ENCODE measurements around the gene DOK6. TPM values are rescaled to one million over a fixed set of nuclear protein-coding genes. Genes with fewer than 3 reads are reported as not detected.

Gene DOK6
- total RNA-seq, 1 experiment from 2014 or later, result not detected

GRCh38 chr18:69785466-69785865, 384.8 kb downstream of the DOK6 start:
- Histone ChIP-seq H3K9ac (ENCODE audit: low read length) (no peak overlapping the region), H3K27ac (ENCODE audit: low read length) (no peak overlapping the region), H3K4me2 (ENCODE audit: low read depth, low read length, poor library complexity, severe bottlenecking) (no peak overlapping the region), H3K9me2 (replicated peaks; ENCODE audit: insufficient read depth, low read length) (no peaks in the 10 kb centered on the region), H4K20me1 (ENCODE audit: insufficient read depth, low read depth, low read length) (no peaks in the 10 kb centered on the region), H3K4me1 (ENCODE audit: low read length) (no peaks in the 10 kb centered on the region), H3K4me3 (ENCODE audit: low read length) (no peak overlapping the region), H3K9me3 (ENCODE audit: low read length) (no peaks in the 10 kb centered on the region), H3K79me2 (ENCODE audit: low read length) (no peaks in the 10 kb centered on the region), H2AFZ (ENCODE audit: low read length) (no peak overlapping the region), H3K27me3 (ENCODE audit: low read length) (no peaks in the 10 kb centered on the region), H3K36me3 (ENCODE audit: insufficient read depth, low read length) (no peaks in the 10 kb centered on the region)
- DNase-seq, result no peak

- Histone ChIP-seq H3K4me2 (ENCODE audit: low read depth, low read length, poor library complexity, severe bottlenecking) (no peak overlapping the region), H3K9me2 (replicated peaks; ENCODE audit: insufficient read depth, low read length) (no peaks in the 10 kb centered on the region), H3K9me3 (ENCODE audit: low read length) (no peaks in the 10 kb centered on the region), H3K79me2 (ENCODE audit: low read length) (no peaks in the 10 kb centered on the region), H2AFZ (ENCODE audit: low read length) (no peak overlapping the region), H3K36me3 (ENCODE audit: insufficient read depth, low read length) (no peaks in the 10 kb centered on the region), H3K4me1 (ENCODE audit: low read length) (no peaks in the 10 kb centered on the region), H4K20me1 (ENCODE audit: insufficient read depth, low read depth, low read length) (no peaks in the 10 kb centered on the region), H3K27me3 (ENCODE audit: low read length) (no peaks in the 10 kb centered on the region), H3K27ac (ENCODE audit: low read length) (no peak overlapping the region), H3K9ac (ENCODE audit: low read length) (no peak overlapping the region), H3K4me3 (ENCODE audit: low read length) (no peak overlapping the region)
- no peak for DNase-seq
Measured at GRCh38 chr18:69786427-69786826, 385.7 kb downstream of the DOK6 start.

GRCh38 chr18:69787825-69788547, 387.3 kb downstream of the DOK6 start:
- H3K9ac ChIP-seq (ENCODE audit: low read length), result no peak overlapping the region
- H3K27ac ChIP-seq (ENCODE audit: low read length), result no peak overlapping the region
- no peak overlapping the region for H2AFZ ChIP-seq (ENCODE audit: low read length)
- H3K79me2 ChIP-seq (ENCODE audit: low read length), result no peaks in the 10 kb centered on the region
- no peaks in the 10 kb centered on the region for H4K20me1 ChIP-seq (ENCODE audit: insufficient read depth, low read depth, low read length)
- no peak for DNase-seq
- H3K36me3 ChIP-seq (ENCODE audit: insufficient read depth, low read length), result no peaks in the 10 kb centered on the region
- no peaks in the 10 kb centered on the region for H3K27me3 ChIP-seq (ENCODE audit: low read length)
- no peak overlapping the region for H3K4me3 ChIP-seq (ENCODE audit: low read length)
- H3K4me2 ChIP-seq (ENCODE audit: low read depth, low read length, poor library complexity, severe bottlenecking), result no peak overlapping the region
- H3K9me3 ChIP-seq (ENCODE audit: low read length), result no peaks in the 10 kb centered on the region
- no peaks in the 10 kb centered on the region for H3K4me1 ChIP-seq (ENCODE audit: low read length)
- H3K9me2 ChIP-seq (replicated peaks; ENCODE audit: insufficient read depth, low read length), result no peaks in the 10 kb centered on the region

- Histone ChIP-seq H3K4me1 (ENCODE audit: low read length) (no peaks in the 10 kb centered on the region), H3K9me2 (replicated peaks; ENCODE audit: insufficient read depth, low read length) (no peaks in the 10 kb centered on the region), H3K4me2 (ENCODE audit: low read depth, low read length, poor library complexity, severe bottlenecking) (no peak overlapping the region), H3K9ac (ENCODE audit: low read length) (no peak overlapping the region), H3K36me3 (ENCODE audit: insufficient read depth, low read length) (no peaks in the 10 kb centered on the region), H2AFZ (ENCODE audit: low read length) (no peak overlapping the region), H3K27me3 (ENCODE audit: low read length) (no peaks in the 10 kb centered on the region), H3K9me3 (ENCODE audit: low read length) (no peaks in the 10 kb centered on the region), H3K27ac (ENCODE audit: low read length) (no peak overlapping the region), H3K4me3 (ENCODE audit: low read length) (no peak overlapping the region), H3K79me2 (ENCODE audit: low read length) (no peaks in the 10 kb centered on the region), H4K20me1 (ENCODE audit: insufficient read depth, low read depth, low read length) (no peaks in the 10 kb centered on the region)
- no peak for DNase-seq
Measured at GRCh38 chr18:69789794-69790193, 389.1 kb downstream of the DOK6 start.

GRCh38 chr18:69790649-69791048, 390.0 kb downstream of the DOK6 start:
- no peaks in the 10 kb centered on the region for H3K36me3 ChIP-seq (ENCODE audit: insufficient read depth, low read length)
- H3K4me3 ChIP-seq (ENCODE audit: low read length), result no peak overlapping the region
- no peaks in the 10 kb centered on the region for H4K20me1 ChIP-seq (ENCODE audit: insufficient read depth, low read depth, low read length)
- no peaks in the 10 kb centered on the region for H3K9me3 ChIP-seq (ENCODE audit: low read length)
- no peak overlapping the region for H3K9ac ChIP-seq (ENCODE audit: low read length)
- no peaks in the 10 kb centered on the region for H3K9me2 ChIP-seq (replicated peaks; ENCODE audit: insufficient read depth, low read length)
- no peaks in the 10 kb centered on the region for H3K79me2 ChIP-seq (ENCODE audit: low read length)
- no peaks in the 10 kb centered on the region for H3K4me1 ChIP-seq (ENCODE audit: low read length)
- no peak overlapping the region for H2AFZ ChIP-seq (ENCODE audit: low read length)
- H3K27ac ChIP-seq (ENCODE audit: low read length), result no peak overlapping the region
- H3K27me3 ChIP-seq (ENCODE audit: low read length), result no peaks in the 10 kb centered on the region
- H3K4me2 ChIP-seq (ENCODE audit: low read depth, low read length, poor library complexity, severe bottlenecking), result no peak overlapping the region
- no peak for DNase-seq

GRCh38 chr18:69795791-69796190, 395.1 kb downstream of the DOK6 start:
- no peak overlapping the region for H3K27ac ChIP-seq (ENCODE audit: low read length)
- H3K79me2 ChIP-seq (ENCODE audit: low read length), result no peaks in the 10 kb centered on the region
- DNase-seq, result no peak
- no peaks in the 10 kb centered on the region for H3K27me3 ChIP-seq (ENCODE audit: low read length)
- H3K4me1 ChIP-seq (ENCODE audit: low read length), result no peaks in the 10 kb centered on the region
- no peaks in the 10 kb centered on the region for H3K9me3 ChIP-seq (ENCODE audit: low read length)
- no peaks in the 10 kb centered on the region for H3K9me2 ChIP-seq (replicated peaks; ENCODE audit: insufficient read depth, low read length)
- H3K36me3 ChIP-seq (ENCODE audit: insufficient read depth, low read length), result no peaks in the 10 kb centered on the region
- H3K9ac ChIP-seq (ENCODE audit: low read length), result no peak overlapping the region
- no peak overlapping the region for H2AFZ ChIP-seq (ENCODE audit: low read length)
- H3K4me2 ChIP-seq (ENCODE audit: low read depth, low read length, poor library complexity, severe bottlenecking), result no peak overlapping the region
- H3K4me3 ChIP-seq (ENCODE audit: low read length), result no peak overlapping the region
- no peaks in the 10 kb centered on the region for H4K20me1 ChIP-seq (ENCODE audit: insufficient read depth, low read depth, low read length)

- Histone ChIP-seq H3K4me3 (ENCODE audit: low read length) (no peak overlapping the region), H3K9ac (ENCODE audit: low read length) (no peak overlapping the region), H3K36me3 (ENCODE audit: insufficient read depth, low read length) (no peaks in the 10 kb centered on the region), H3K9me2 (replicated peaks; ENCODE audit: insufficient read depth, low read length) (no peaks in the 10 kb centered on the region), H3K27ac (ENCODE audit: low read length) (no peak overlapping the region), H3K27me3 (ENCODE audit: low read length) (no peaks in the 10 kb centered on the region), H3K79me2 (ENCODE audit: low read length) (no peaks in the 10 kb centered on the region), H3K9me3 (ENCODE audit: low read length) (no peaks in the 10 kb centered on the region), H3K4me2 (ENCODE audit: low read depth, low read length, poor library complexity, severe bottlenecking) (no peak overlapping the region), H2AFZ (ENCODE audit: low read length) (no peak overlapping the region), H4K20me1 (ENCODE audit: insufficient read depth, low read depth, low read length) (no peaks in the 10 kb centered on the region), H3K4me1 (ENCODE audit: low read length) (no peaks in the 10 kb centered on the region)
- DNase-seq, result no peak
Measured at GRCh38 chr18:69804776-69805501, 404.3 kb downstream of the DOK6 start.

GRCh38 chr18:69808399-69808798, 407.7 kb downstream of the DOK6 start:
- H3K27me3 ChIP-seq (ENCODE audit: low read length), result no peaks in the 10 kb centered on the region
- no peaks in the 10 kb centered on the region for H3K4me1 ChIP-seq (ENCODE audit: low read length)
- no peak overlapping the region for H3K27ac ChIP-seq (ENCODE audit: low read length)
- H3K4me2 ChIP-seq (ENCODE audit: low read depth, low read length, poor library complexity, severe bottlenecking), result no peak overlapping the region
- H3K79me2 ChIP-seq (ENCODE audit: low read length), result no peaks in the 10 kb centered on the region
- H3K9ac ChIP-seq (ENCODE audit: low read length), result no peak overlapping the region
- H3K9me3 ChIP-seq (ENCODE audit: low read length), result no peaks in the 10 kb centered on the region
- no peak overlapping the region for H2AFZ ChIP-seq (ENCODE audit: low read length)
- no peaks in the 10 kb centered on the region for H3K9me2 ChIP-seq (replicated peaks; ENCODE audit: insufficient read depth, low read length)
- no peak overlapping the region for H3K4me3 ChIP-seq (ENCODE audit: low read length)
- no peaks in the 10 kb centered on the region for H4K20me1 ChIP-seq (ENCODE audit: insufficient read depth, low read depth, low read length)
- no peaks in the 10 kb centered on the region for H3K36me3 ChIP-seq (ENCODE audit: insufficient read depth, low read length)
- no peak for DNase-seq
